Right atrium auricular region (tissue), 2 donors: ENCODE measurements around the gene BICD1. TPM values are rescaled to one million over a fixed set of nuclear protein-coding genes. Genes with fewer than 3 reads are reported as not detected.

Experiments
- DNase-seq: peaks from one replicate; pipeline ENCODE4 v3.0.0-alpha.2; 2019; ENCODE audit warnings: low spot score
- H3K27ac ChIP-seq, 2 donors: fragments of 200-600 bp; sonication (generic); 1 replicate in 1 of 2; 2 replicates in 1 of 2; pipeline ENCODE4 v1.5.1; 2016 to 2019
- H3K27me3 ChIP-seq, 2 donors: fragments of 200-600 bp; sonication (generic); one replicate each; pipeline versions ENCODE4 v1.5.1 to v1.6.0; 2017 to 2019
- H3K36me3 ChIP-seq: fragments of 200-600 bp; sonication (generic); one replicate; pipeline ENCODE4 v1.5.1; 2016
- H3K4me1 ChIP-seq, 2 donors: fragments of 200-600 bp; sonication (generic); one replicate each; pipeline versions ENCODE4 v1.5.1 to v1.6.0; 2017 to 2019
- H3K4me3 ChIP-seq, 2 donors: fragments of 200-600 bp; sonication (generic); 1 replicate in 1 of 2; 2 replicates in 1 of 2; pipeline ENCODE4 v1.5.1; 2017 to 2019; ENCODE audit warnings: mild to moderate bottlenecking in 1 of 2, moderate library complexity in 1 of 2
- H3K9me3 ChIP-seq, 2 donors: fragments of 200-600 bp; sonication (generic); one replicate each; pipeline ENCODE4 v1.5.1; 2019
- total RNA-seq, 2 donors: library from RNA; depleted of rRNA; stranded (reverse); fragments of >200 nt; gene quantifications; one replicate each; pipeline ENCODE4 v1.1.0, GENCODE V29; 2016
- TF ChIP-seq, protein P1 (sequence below), 2 donors: fragments of 200-600 bp; sonication (generic); IDR thresholded peaks; one replicate each; pipeline ENCODE4 v1.5.1; 2019; ENCODE audit warnings: antibody characterized with exemption in 2 of 2

Gene BICD1
- total RNA-seq, 2 donors from 2014 or later: 3.3 to 6.6 TPM

DNA sequence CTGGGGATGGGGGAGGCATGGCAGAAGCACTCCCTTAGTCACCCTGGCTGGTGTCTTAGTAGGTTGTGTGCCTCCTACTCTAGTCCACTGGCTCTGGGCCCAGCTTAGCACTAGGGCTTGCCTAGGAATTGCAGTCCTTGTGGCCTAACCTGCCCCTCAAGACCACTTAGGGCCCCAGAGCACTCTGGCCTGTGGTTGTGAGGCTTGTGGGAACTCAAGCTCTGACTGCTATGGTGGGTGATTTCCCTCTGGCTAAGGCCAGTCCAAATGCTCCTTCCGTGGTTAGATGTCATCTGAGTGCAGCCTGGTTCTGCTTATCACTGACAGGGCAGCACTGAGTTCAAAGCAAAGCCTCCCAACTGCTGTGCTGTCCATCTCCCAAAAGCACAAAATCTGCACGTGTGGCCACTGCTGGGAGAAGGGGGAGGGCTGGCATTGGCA, 312.9 kb downstream of the BICD1 start:
- Histone ChIP-seq H3K27me3 (no peaks in the 10 kb centered on the region), H3K4me1 (peaks cover 0 to 29% of the 10 kb centered on the region in 2 donors), H3K9me3 (no peaks in the 10 kb centered on the region), H3K27ac (no peak overlapping the region), H3K36me3 (no peaks in the 10 kb centered on the region), H3K4me3 (no peak overlapping the region)
- TF ChIP-seq, protein P1, sequence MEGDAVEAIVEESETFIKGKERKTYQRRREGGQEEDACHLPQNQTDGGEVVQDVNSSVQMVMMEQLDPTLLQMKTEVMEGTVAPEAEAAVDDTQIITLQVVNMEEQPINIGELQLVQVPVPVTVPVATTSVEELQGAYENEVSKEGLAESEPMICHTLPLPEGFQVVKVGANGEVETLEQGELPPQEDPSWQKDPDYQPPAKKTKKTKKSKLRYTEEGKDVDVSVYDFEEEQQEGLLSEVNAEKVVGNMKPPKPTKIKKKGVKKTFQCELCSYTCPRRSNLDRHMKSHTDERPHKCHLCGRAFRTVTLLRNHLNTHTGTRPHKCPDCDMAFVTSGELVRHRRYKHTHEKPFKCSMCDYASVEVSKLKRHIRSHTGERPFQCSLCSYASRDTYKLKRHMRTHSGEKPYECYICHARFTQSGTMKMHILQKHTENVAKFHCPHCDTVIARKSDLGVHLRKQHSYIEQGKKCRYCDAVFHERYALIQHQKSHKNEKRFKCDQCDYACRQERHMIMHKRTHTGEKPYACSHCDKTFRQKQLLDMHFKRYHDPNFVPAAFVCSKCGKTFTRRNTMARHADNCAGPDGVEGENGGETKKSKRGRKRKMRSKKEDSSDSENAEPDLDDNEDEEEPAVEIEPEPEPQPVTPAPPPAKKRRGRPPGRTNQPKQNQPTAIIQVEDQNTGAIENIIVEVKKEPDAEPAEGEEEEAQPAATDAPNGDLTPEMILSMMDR (IDR thresholded peaks at IDR 0.05): no peak
- DNase-seq: no peak

DNA sequence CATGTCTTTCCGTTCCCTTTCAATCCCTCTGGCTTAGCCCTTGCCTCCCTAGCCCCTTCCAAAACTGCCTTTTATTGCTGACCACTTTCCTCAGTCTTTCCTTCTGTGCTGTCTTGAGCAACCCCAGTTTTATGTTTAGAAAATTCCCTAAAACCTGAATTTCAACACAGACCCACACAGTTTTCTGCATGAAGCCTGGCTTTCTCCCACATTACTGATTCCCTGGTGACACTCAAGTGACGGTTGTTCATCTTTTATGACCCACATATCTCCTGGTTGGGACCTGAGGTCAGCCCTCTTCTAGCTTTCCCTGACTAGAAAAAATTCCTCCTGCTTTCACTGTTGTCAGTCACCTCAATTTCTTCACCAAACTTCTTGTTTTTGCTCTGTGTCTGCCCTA, 313.7 kb downstream of the BICD1 start:
- Histone ChIP-seq H3K27me3 (no peaks in the 10 kb centered on the region), H3K4me1 (peaks cover 0 to 29% of the 10 kb centered on the region in 2 donors), H3K36me3 (no peaks in the 10 kb centered on the region), H3K27ac (no peak overlapping the region), H3K9me3 (no peaks in the 10 kb centered on the region), H3K4me3 (no peak overlapping the region)
- TF ChIP-seq, protein P1 (IDR thresholded peaks at IDR 0.05): no peak
- no peak for DNase-seq

DNA sequence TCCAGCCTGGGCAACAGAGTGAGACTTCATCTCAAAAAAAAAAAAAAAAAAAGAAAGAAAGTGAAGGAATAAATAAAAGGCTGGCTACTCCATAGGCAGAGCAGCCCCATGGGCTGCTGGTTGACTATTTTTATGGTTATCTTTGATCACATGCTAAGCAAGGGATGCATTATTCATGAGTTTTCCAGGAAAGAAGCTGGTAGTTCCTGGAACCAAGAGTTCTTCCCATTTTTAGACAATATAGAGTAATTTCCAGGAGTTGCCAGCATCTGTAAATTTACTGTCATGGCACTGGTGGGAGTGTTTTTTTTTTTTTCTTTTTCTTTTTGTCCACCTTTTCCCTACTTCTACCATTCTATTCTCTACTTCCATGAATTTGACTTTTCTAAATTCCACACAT, 316.9 kb downstream of the BICD1 start:
- TF ChIP-seq, protein P1 (IDR thresholded peaks at IDR 0.05): no peak
- Histone ChIP-seq H3K27ac (no peak overlapping the region), H3K9me3 (peaks cover 0 to 3% of the 10 kb centered on the region in 2 donors), H3K4me1 (peaks cover 0 to 29% of the 10 kb centered on the region in 2 donors), H3K27me3 (no peaks in the 10 kb centered on the region), H3K4me3 (no peak overlapping the region), H3K36me3 (no peaks in the 10 kb centered on the region)
- DNase-seq: no peak

DNA sequence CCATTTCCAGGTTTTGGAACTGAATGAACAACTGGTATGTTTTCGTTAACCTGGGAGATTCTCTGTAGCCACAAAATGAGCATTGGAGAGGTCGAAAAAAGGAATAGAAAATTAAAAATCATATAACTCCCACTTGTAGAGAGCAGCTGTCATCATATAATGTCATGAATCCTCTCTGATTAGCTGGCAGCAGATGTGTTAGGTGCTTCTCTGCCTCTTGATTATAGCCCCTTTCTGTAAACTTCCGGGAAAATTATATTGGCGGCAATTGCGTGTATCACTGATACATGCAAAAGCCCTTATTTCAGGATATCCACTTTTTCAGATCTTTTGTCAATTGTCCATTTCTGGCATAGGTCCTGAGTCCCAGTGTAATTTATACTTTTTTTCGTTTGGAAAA, 324.4 kb downstream of the BICD1 start:
- H3K4me1 ChIP-seq: no peaks in the 10 kb centered on the region
- no peaks in the 10 kb centered on the region for H3K36me3 ChIP-seq
- H3K27me3 ChIP-seq: no peaks in the 10 kb centered on the region
- no peak for DNase-seq
- no peak overlapping the region for H3K27ac ChIP-seq
- peaks cover 0 to 6% of the 10 kb centered on the region in 2 donors for H3K9me3 ChIP-seq
- no peak overlapping the region for H3K4me3 ChIP-seq
- TF ChIP-seq, protein P1 (IDR thresholded peaks at IDR 0.05): no peak

Other genes starting within 250 kb of the BICD1 start
- gene RESF1, start 147.4 kb upstream of the BICD1 start, total RNA-seq: 10 to 100 TPM; 20.7 to 31.5 TPM